PC-3 (cell line): ENCODE results near the gene HSPA1L.

Source experiments
- CTCF ChIP-seq: fragments of 300-600 bp; sonication (generic); conservative IDR thresholded peaks from 2 replicates; pipeline ENCODE4 v1.5.1; 2017; ENCODE audit warnings: antibody characterized with exemption, low read depth, mild to moderate bottlenecking, low read length
- EZH2 ChIP-seq: fragments of 300-600 bp; sonication (generic); IDR thresholded peaks from one replicate; pipeline ENCODE4 v1.6.1; 2017; ENCODE audit warnings: antibody characterized with exemption, mild to moderate bottlenecking, low read length; ENCODE audit not compliant: unreplicated experiment
- EZH2phosphoT487 ChIP-seq: fragments of 300-600 bp; sonication (generic); IDR thresholded peaks from 2 replicates; pipeline ENCODE4 v1.6.1; 2018; ENCODE audit warnings: mild to moderate bottlenecking, antibody characterized with exemption, low read length, borderline replicate concordance

GRCh38 chr6:31847276-31847978 lies 32.3 kb upstream of the HSPA1L start:
- TF ChIP-seq CTCF (no peak), EZH2 (no peak), EZH2phosphoT487 (no peak)
